GM10266 (cell line): ENCODE measurements around the gene SLC15A2.

ENCODE experiments used
- DNase-seq: peaks from one replicate; pipeline ENCODE4 v3.0.0; 2012; ENCODE audit errors: extremely low spot score
- CTCF ChIP-seq: IDR thresholded peaks from 2 replicates; pipeline ENCODE4 v1.5.1; 2012; ENCODE audit warnings: mild to moderate bottlenecking, low read depth; ENCODE audit not compliant: control insufficient read depth, insufficient read depth; ENCODE audit errors: missing control alignments

Gene SLC15A2

GRCh38 chr3:121896823-121897222 lies 2.6 kb downstream of the SLC15A2 start:
- no peak for TF ChIP-seq CTCF
- no peak for DNase-seq

- TF ChIP-seq CTCF = no peak
- DNase-seq = no peak
Observed at GRCh38 chr3:121897296-121897695, 3.1 kb downstream of the SLC15A2 start.

- no peak for DNase-seq
- TF ChIP-seq CTCF = no peak
Observed at GRCh38 chr3:121913305-121913990, 19.2 kb downstream of the SLC15A2 start.

GRCh38 chr3:121914081-121914998 lies 20.1 kb downstream of the SLC15A2 start:
- DNase-seq = no peak
- no peak for TF ChIP-seq CTCF

- no peak for TF ChIP-seq CTCF
- DNase-seq = no peak
Observed at GRCh38 chr3:121916189-121916588, 22.0 kb downstream of the SLC15A2 start.

- TF ChIP-seq CTCF = no peak
- DNase-seq = no peak
Observed at GRCh38 chr3:121918779-121919483, 24.7 kb downstream of the SLC15A2 start.
